Nephron (organoid): ENCODE data around the gene SOX10.
A peak's percentile ranks its signal among the peaks of the same experiment; 100 is the strongest.

Experiments used
- H3K27ac Mint-ChIP-seq, 3 experiments: 2 replicates each; pipeline ENCODE4 v1.8.0; 2020; ENCODE audit warnings: mixed read lengths in 3 of 3, mild to moderate bottlenecking in 2 of 3, moderate library complexity in 1 of 3
- H3K27me3 Mint-ChIP-seq: 2 replicates; pipeline ENCODE4 v1.8.0; 2021; ENCODE audit warnings: low read depth, mild to moderate bottlenecking, moderate library complexity, mixed read lengths
- H3K36me3 Mint-ChIP-seq: 2 replicates; pipeline ENCODE4 v1.8.0; 2020; ENCODE audit warnings: low read depth, mixed read lengths
- H3K4me1 Mint-ChIP-seq: 2 replicates; pipeline ENCODE4 v1.8.0; 2020; ENCODE audit warnings: mixed read lengths
- H3K4me3 Mint-ChIP-seq, 3 experiments: 2 replicates each; pipeline ENCODE4 v1.8.0; 2020; ENCODE audit warnings: mild to moderate bottlenecking in 3 of 3, mixed read lengths in 3 of 3, moderate library complexity in 2 of 3
- H3K9me3 Mint-ChIP-seq: 2 replicates; pipeline ENCODE4 v1.8.0; 2020; ENCODE audit warnings: mixed read lengths
- TF ChIP-seq, protein P1 (sequence below), 3 experiments: fragments of 200-600 bp; sonication (generic); IDR thresholded peaks; one replicate each; pipeline ENCODE4 v1.5.0; 2021; ENCODE audit warnings: antibody characterized with exemption in 3 of 3; ENCODE audit not compliant: unreplicated experiment in 3 of 3

The SOX10 gene

DNA sequence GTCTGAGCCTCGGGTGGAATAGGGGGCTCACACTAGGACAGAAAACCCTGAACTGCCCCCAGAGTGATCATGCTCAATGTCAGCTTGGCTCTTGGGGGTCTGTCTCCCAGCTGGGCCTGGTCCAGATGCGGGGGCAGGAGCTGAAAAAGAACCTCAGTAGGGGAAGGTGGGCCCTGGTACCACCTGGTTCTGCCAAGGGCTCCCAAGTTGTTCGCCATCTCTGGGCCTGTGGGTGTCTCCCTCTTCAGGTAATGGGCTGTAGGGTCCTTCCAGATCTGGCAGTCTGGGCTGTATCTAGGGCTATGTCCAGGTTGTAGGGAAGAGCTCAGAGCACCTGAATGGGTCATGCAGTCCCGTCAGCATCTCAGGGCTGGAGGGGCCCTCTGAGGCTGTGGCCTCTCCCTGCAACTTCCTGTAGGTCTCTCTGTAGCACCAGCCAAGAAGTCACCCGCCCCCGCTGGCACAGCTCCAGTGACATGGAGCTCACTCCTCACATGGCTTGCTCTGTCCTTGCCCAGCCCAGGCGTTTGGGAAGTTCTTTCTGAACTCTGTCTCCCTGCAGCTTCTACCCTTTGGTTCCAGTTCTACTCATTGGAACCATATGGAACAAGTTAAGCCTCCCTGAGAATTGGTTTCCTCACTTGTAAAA, 33.0 kb upstream of the SOX10 start:
- Mint-ChIP-seq H3K27me3 (no peaks in the 10 kb centered on the region), H3K36me3 (no peaks in the 10 kb centered on the region), H3K27ac (peak overlapping the region in 2 of 3 experiments; percentile 5 to 76), H3K4me1 (peaks cover 26% of the 10 kb centered on the region), H3K4me3 (no peak overlapping the region), H3K9me3 (peaks cover 5% of the 10 kb centered on the region)
- TF ChIP-seq, protein P1, sequence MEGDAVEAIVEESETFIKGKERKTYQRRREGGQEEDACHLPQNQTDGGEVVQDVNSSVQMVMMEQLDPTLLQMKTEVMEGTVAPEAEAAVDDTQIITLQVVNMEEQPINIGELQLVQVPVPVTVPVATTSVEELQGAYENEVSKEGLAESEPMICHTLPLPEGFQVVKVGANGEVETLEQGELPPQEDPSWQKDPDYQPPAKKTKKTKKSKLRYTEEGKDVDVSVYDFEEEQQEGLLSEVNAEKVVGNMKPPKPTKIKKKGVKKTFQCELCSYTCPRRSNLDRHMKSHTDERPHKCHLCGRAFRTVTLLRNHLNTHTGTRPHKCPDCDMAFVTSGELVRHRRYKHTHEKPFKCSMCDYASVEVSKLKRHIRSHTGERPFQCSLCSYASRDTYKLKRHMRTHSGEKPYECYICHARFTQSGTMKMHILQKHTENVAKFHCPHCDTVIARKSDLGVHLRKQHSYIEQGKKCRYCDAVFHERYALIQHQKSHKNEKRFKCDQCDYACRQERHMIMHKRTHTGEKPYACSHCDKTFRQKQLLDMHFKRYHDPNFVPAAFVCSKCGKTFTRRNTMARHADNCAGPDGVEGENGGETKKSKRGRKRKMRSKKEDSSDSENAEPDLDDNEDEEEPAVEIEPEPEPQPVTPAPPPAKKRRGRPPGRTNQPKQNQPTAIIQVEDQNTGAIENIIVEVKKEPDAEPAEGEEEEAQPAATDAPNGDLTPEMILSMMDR (IDR thresholded peaks at IDR 0.05; ENCODE audit: unreplicated experiment in 3 of 3), result no peak

DNA sequence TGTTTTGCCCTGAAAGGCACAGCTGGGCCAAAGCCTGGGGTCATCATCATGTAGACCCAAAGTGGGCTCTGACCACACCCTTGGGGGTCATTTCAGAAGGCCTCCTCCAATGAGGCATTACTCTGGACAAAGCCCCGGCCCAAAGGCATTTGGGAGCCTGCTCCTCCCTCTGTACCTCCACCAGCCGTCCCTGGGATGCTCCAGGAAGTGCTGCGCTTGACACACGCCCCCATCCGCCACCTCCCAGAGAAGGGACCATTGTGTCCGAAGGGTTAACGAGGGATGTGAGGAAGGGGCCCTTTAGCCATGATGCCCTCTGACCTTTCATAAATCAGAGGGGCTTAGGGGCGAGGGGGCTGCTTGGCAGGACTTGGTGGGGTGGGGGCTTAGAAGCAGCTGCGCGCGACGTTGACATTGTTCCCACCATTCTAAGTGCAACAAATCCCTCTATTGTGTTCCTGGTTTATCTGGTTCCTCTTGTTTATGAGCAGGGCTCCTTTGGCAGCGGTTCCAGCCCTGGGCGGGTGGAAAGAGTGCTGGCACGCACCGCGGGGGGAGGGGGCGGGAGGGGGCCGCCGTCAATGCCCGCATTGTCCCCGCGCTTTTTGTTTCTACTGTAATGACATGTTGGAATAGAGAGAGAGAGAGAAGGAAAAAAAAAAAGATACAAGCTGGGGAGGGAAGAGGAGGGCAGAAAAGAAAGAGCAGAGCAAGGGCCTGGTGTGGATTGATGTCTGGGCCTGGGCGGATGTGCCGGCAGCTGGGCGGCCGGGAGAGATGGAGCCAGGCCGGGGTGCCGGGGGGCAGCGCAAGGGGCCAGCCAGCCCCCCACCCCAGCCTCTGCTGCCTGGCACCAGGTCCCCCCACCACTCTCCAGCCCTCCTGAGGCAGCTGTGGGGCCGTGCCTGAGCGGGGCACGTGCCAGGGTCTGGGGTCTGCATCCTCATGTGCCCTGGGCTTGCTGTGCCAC, 32.1 kb upstream of the SOX10 start:
- Mint-ChIP-seq H3K4me1 (peaks cover 26% of the 10 kb centered on the region), H3K9me3 (peaks cover 5% of the 10 kb centered on the region), H3K36me3 (no peaks in the 10 kb centered on the region), H3K27me3 (no peaks in the 10 kb centered on the region), H3K27ac (peak overlapping the region in 2 of 3 experiments; percentile 5 to 76), H3K4me3 (no peak overlapping the region)
- TF ChIP-seq, protein P1 (IDR thresholded peaks at IDR 0.05; ENCODE audit: unreplicated experiment in 3 of 3), result no peak

DNA sequence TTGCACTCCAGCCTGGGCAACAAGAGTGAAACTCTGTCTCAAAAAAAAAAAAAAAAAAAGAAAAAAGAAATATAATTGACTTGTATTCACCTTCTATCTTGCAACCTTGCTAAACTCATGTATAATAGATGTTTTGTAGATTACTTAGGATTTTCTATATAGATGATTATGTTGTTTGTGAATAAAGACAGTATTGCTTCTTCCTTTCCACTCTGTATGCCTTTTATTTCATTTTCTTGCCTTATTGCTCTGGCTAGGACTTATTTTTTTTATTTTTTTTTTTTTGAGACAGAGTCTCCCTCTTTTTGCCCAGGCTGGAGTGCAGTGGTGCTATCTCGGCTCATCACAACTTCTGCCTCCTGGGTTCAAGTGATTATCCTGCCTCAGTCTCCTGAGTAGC, 29.7 kb upstream of the SOX10 start:
- H3K27me3 Mint-ChIP-seq, result no peaks in the 10 kb centered on the region

DNA sequence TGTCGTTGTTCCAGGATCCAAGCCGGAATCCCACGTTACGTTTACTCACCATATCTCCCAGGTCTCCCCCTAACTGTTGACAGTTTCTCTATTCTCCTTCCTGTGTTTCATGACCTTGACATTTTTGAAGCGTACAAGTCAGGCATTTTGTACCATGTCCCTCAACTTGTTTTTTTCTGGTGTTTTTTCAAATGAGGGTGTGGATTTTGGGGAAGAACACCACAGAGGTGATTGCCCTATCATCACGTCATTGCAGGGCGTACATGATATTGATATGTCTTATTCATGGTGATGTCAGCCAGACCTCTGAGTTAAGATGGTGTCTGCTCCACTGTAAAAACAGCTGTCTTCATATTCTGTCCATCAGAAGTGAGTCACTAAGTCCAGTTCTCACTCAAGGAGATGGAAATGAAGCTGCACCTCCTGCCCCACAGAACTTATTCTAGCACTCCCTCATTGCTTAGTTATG, 28.3 kb upstream of the SOX10 start:
- no peak overlapping the region for H3K4me3 Mint-ChIP-seq
- peaks cover 4% of the 10 kb centered on the region for H3K27me3 Mint-ChIP-seq
- H3K4me1 Mint-ChIP-seq, result peaks cover 10% of the 10 kb centered on the region
- H3K27ac Mint-ChIP-seq, result no peak overlapping the region
- TF ChIP-seq, protein P1 (IDR thresholded peaks at IDR 0.05; ENCODE audit: unreplicated experiment in 3 of 3), result no peak
- H3K9me3 Mint-ChIP-seq, result peaks cover 5% of the 10 kb centered on the region
- H3K36me3 Mint-ChIP-seq, result no peaks in the 10 kb centered on the region

More for the DNA sequence above, 29.7 kb upstream of the SOX10 start:
- Mint-ChIP-seq H3K4me3 (no peak overlapping the region), H3K36me3 (no peaks in the 10 kb centered on the region), H3K4me1 (peaks cover 17% of the 10 kb centered on the region), H3K27ac (no peak overlapping the region), H3K9me3 (peaks cover 5% of the 10 kb centered on the region)
- TF ChIP-seq, protein P1 (IDR thresholded peaks at IDR 0.05; ENCODE audit: unreplicated experiment in 3 of 3), result no peak

DNA sequence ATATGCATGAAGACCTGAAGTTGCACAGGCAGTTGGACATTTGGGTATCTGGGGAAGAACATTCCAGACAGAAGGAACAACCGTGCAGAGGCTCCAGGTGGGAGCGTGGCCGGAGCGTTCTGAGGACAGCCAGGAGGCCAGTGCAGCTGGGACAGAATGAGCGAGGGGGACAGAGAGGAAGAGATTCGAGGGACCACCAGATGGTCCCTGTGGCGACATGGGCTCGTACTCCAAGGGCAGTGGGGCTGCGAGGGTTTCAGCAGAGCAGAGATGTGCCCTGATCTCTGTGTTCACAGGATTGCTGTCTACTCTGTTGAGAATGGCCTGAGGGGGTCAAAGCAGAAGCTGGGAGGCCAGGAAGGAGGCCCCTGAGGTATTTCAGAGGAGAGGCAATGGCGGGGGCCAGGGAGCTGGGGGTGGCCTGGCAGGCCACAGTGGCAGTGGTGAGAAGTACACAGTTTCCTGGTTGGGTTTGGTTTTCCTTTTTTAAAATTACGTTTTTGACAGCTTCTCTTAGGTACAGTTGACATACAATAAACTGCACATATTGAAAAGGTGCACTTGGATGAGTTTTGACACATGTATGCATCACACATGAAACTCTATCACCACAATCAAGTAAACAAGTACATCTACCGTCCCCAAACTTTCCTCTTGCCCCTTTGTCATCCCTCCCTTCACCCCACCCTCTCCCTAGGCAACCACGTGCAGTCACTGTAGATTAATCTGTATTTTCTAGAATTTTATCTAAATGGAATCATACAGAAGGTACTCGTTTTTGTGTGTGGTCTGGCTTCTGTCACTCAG, 24.8 kb upstream of the SOX10 start:
- no peaks in the 10 kb centered on the region for H3K36me3 Mint-ChIP-seq
- H3K9me3 Mint-ChIP-seq, result no peaks in the 10 kb centered on the region
- no peaks in the 10 kb centered on the region for H3K4me1 Mint-ChIP-seq
- H3K27ac Mint-ChIP-seq, result no peak overlapping the region
- no peak overlapping the region for H3K4me3 Mint-ChIP-seq
- H3K27me3 Mint-ChIP-seq, result peaks cover 4% of the 10 kb centered on the region
- TF ChIP-seq, protein P1 (IDR thresholded peaks at IDR 0.05; ENCODE audit: unreplicated experiment in 3 of 3), result no peak
